Activated CD8-positive, alpha-beta memory T cell treated with anti-CD3 and anti-CD28 coated beads for 4 hours (primary cell): ENCODE results near the gene SORBS2.
A peak's percentile ranks its signal among the peaks of the same experiment; 100 is the strongest.

ENCODE experiments used
- DNase-seq, 2 donors: peaks; one replicate each; pipeline ENCODE4 v3.0.0-alpha.2; 2020; ENCODE audit warnings: low read depth in 2 of 2

SORBS2 gene

GRCh38 chr4:185638548-185639301 is 173.3 kb downstream of the SORBS2 start:
- DNase-seq, result no peak

GRCh38 chr4:185638093-185638492 is 173.9 kb downstream of the SORBS2 start:
- DNase-seq, result no peak

GRCh38 chr4:185637163-185637875 is 174.7 kb downstream of the SORBS2 start:
- no peak for DNase-seq

GRCh38 chr4:185634066-185634652 is 177.8 kb downstream of the SORBS2 start:
- no peak for DNase-seq

- no peak for DNase-seq
Measured at GRCh38 chr4:185626798-185627197, 185.2 kb downstream of the SORBS2 start.

GRCh38 chr4:185625503-185625902 is 186.5 kb downstream of the SORBS2 start:
- DNase-seq, result no peak

GRCh38 chr4:185624259-185624589 is 187.8 kb downstream of the SORBS2 start:
- DNase-seq, result no peak

GRCh38 chr4:185623444-185624258 is 188.3 kb downstream of the SORBS2 start:
- no peak for DNase-seq

- DNase-seq, result no peak
Measured at GRCh38 chr4:185608185-185608584, 203.8 kb downstream of the SORBS2 start.

- DNase-seq, result no peak
Measured at GRCh38 chr4:185602397-185602796, 209.6 kb downstream of the SORBS2 start.

GRCh38 chr4:185600801-185601434 is 211.1 kb downstream of the SORBS2 start:
- DNase-seq, result no peak

GRCh38 chr4:185599553-185600243 is 212.3 kb downstream of the SORBS2 start:
- DNase-seq, result no peak

GRCh38 chr4:185598846-185599552 is 213.0 kb downstream of the SORBS2 start:
- no peak for DNase-seq

GRCh38 chr4:185597532-185598188 is 214.3 kb downstream of the SORBS2 start:
- DNase-seq, result peak; percentile 27 to 42

- no peak for DNase-seq
Measured at GRCh38 chr4:185592845-185593488, 219.0 kb downstream of the SORBS2 start.

GRCh38 chr4:185592438-185592837 is 219.6 kb downstream of the SORBS2 start:
- DNase-seq, result no peak

- no peak for DNase-seq
Measured at GRCh38 chr4:185591679-185592141, 220.3 kb downstream of the SORBS2 start.

GRCh38 chr4:185590982-185591381 is 221.0 kb downstream of the SORBS2 start:
- no peak for DNase-seq
